Keratinocyte (primary cell): ENCODE data around the gene RALGAPA2.

Experiments used
- EZH2 ChIP-seq: IDR thresholded peaks from one replicate; pipeline ENCODE4 v1.6.1; 2012; ENCODE audit warnings: inconsistent platforms, mild to moderate bottlenecking, low read length, moderate library complexity
- TF ChIP-seq, protein P1 (sequence below), 3 experiments: IDR thresholded peaks in 1 of 3; conservative IDR thresholded peaks in 1 of 3; optimal IDR thresholded peaks in 1 of 3; 2 replicates in 2 of 3; 3 replicates in 1 of 3; pipeline versions ENCODE3 to v1.5.1; 2011; ENCODE audit warnings: low read length in 3 of 3, mild to moderate bottlenecking in 3 of 3, moderate library complexity in 2 of 3, control low read depth in 1 of 3, inconsistent platforms in 1 of 3; ENCODE audit not compliant: insufficient read depth in 2 of 3; ENCODE audit errors: extremely low read depth in 1 of 3

DNA sequence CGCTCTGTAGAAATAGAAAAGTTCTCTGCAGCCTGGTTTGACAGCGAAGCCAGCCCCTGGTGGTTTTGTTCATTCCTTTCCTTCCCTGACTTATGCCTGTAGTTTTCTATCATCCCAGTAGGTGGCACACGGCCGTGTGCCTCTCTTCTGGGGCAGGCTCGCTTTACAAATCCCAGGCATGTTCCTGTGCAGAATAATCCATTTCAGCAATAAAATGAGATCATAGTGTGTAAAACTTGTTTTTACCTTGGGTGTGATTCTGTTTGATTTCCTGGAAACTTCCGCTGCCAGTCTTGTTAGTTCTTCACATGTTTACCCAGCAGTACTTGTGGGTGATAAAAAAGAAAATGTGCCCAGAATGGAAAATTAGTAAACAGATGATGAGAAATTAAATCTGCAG lies 352.0 kb downstream of the RALGAPA2 start:
- TF ChIP-seq, protein P1, sequence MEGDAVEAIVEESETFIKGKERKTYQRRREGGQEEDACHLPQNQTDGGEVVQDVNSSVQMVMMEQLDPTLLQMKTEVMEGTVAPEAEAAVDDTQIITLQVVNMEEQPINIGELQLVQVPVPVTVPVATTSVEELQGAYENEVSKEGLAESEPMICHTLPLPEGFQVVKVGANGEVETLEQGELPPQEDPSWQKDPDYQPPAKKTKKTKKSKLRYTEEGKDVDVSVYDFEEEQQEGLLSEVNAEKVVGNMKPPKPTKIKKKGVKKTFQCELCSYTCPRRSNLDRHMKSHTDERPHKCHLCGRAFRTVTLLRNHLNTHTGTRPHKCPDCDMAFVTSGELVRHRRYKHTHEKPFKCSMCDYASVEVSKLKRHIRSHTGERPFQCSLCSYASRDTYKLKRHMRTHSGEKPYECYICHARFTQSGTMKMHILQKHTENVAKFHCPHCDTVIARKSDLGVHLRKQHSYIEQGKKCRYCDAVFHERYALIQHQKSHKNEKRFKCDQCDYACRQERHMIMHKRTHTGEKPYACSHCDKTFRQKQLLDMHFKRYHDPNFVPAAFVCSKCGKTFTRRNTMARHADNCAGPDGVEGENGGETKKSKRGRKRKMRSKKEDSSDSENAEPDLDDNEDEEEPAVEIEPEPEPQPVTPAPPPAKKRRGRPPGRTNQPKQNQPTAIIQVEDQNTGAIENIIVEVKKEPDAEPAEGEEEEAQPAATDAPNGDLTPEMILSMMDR (optimal IDR thresholded peaks at IDR 0.05 in 1 of 3, IDR thresholded peaks at IDR 0.05 in 1 of 3, conservative IDR thresholded peaks at IDR 0.05 in 1 of 3; ENCODE audit: extremely low read depth in 1 of 3, insufficient read depth in 2 of 3, low read length in 3 of 3): peak; percentile 81 to 87 (median 84)
- no peak for TF ChIP-seq EZH2
